Kidney (tissue), 14 donors: ENCODE results near the gene ECE1. TPM values are rescaled to one million over a fixed set of nuclear protein-coding genes. Genes with fewer than 3 reads are reported as not detected.

ENCODE experiments used
- DNase-seq, 5 donors: peaks; one replicate each; pipeline ENCODE4 v3.0.0-alpha.2; 2013 to 2020
- FAIRE-seq: peaks from 2 replicates; lab custom pipeline; 2012; peaks lifted over from hg19 to GRCh38; lab: Jason Lieb, UNC
- H3K27ac ChIP-seq, 2 donors: one replicate each; pipeline ENCODE4 v1.7.0; 2013; ENCODE audit warnings: low read depth in 2 of 2, low read length in 2 of 2, inconsistent platforms in 1 of 2
- H3K27me3 ChIP-seq: one replicate; pipeline ENCODE4 v1.7.1; 2013; ENCODE audit warnings: low read length, inconsistent platforms; ENCODE audit not compliant: control insufficient read depth, insufficient read depth
- H3K36me3 ChIP-seq, 3 donors: one replicate each; pipeline versions ENCODE4 v1.7.0 to v1.7.1; 2013; ENCODE audit warnings: low read length in 3 of 3, control low read depth in 1 of 3, inconsistent platforms in 1 of 3; ENCODE audit not compliant: insufficient read depth in 3 of 3, control insufficient read depth in 2 of 3
- H3K4me1 ChIP-seq, 3 donors: one replicate each; pipeline versions ENCODE4 v1.7.0 to v1.7.1; 2013; ENCODE audit warnings: low read length in 3 of 3, inconsistent platforms in 1 of 3, low read depth in 1 of 3; ENCODE audit not compliant: control insufficient read depth in 2 of 3, insufficient read depth in 2 of 3
- H3K4me3 ChIP-seq, 3 donors: one replicate each; pipeline versions ENCODE4 v1.7.0 to v1.8.1; 2013; ENCODE audit warnings: low read length in 3 of 3, control low read depth in 1 of 3, inconsistent platforms in 1 of 3
- H3K9ac ChIP-seq, 3 donors: one replicate each; pipeline versions ENCODE4 v1.7.0 to v1.7.1; 2013; ENCODE audit warnings: low read length in 3 of 3, control low read depth in 1 of 3, inconsistent platforms in 1 of 3
- H3K9me3 ChIP-seq, 3 donors: one replicate each; pipeline versions ENCODE4 v1.7.0 to v1.7.1; 2013; ENCODE audit warnings: low read length in 3 of 3, control low read depth in 1 of 3, inconsistent platforms in 1 of 3; ENCODE audit not compliant: control insufficient read depth in 2 of 3, insufficient read depth in 1 of 3
- CTCF ChIP-seq: IDR thresholded peaks from 3 replicates; pipeline ENCODE4 v1.5.1; 2012; ENCODE audit warnings: mild to moderate bottlenecking, moderate library complexity, borderline replicate concordance; ENCODE audit not compliant: insufficient read depth; ENCODE audit errors: extremely low read depth
- intact Hi-C: fragments of 100-400 bp; cut with DNase I; formaldehyde crosslinking; loops from one replicate; pipeline ENCODE4 v1.11.1; 2022
- polyA plus RNA-seq: library from polyadenylated mRNA; stranded (reverse); fragments of 350-450 nt; fragmentation: Illumina TruSeq; extraction: RNeasy Lipid Tissue Mini Kit (QIAGEN cat#74804); gene quantifications from one replicate; pipeline ENCODE4 v1.2.3, GENCODE V29; 2014; ENCODE audit warnings: low read depth, low replicate concordance; ENCODE audit not compliant: insufficient read depth
- total RNA-seq: library from RNA; stranded (reverse); fragmentation: NEBNext Ultra II Directional; extraction: Animal tissue kit (Norgen Biotek cat#: 25700); gene quantifications from one replicate; pipeline ENCODE4 v1.2.1, GENCODE V29; 2021
- donor health status: control.
- donor health status: control.
- donor health status: control.
- donor health status: control.
- donor health status: control.
- donor health status: DM: yes; HTN: yes; CAD: no.
- donor health status: Normal renal cell carcinoma (clear cell type).

ECE1 gene
- total and polyA plus RNA-seq, 2 donors from 2014 or later = 30.8 to 128 TPM

- DNase-seq (no peak), FAIRE-seq (no peak)
- H3K27me3 ChIP-seq = no peaks in the 10 kb centered on the region
- H3K27ac ChIP-seq = no peak overlapping the region
- H3K9ac ChIP-seq = no peak overlapping the region
- no peaks in the 10 kb centered on the region for H3K9me3 ChIP-seq
- no peaks in the 10 kb centered on the region for H3K4me1 ChIP-seq
- TF ChIP-seq CTCF = no peak
- intact Hi-C loops = no loop called here
- no peak overlapping the region for H3K4me3 ChIP-seq
- peaks cover 0 to 17% (median 16%) of the 10 kb centered on the region in 3 donors for H3K36me3 ChIP-seq
These were observed 52.7 kb downstream of the ECE1 start for GRCh38 chr1:21237446-21238088.

GRCh38 chr1:21236178-21236577 lies 54.1 kb downstream of the ECE1 start:
- H3K36me3 ChIP-seq = peaks cover 0 to 17% (median 17%) of the 10 kb centered on the region in 3 donors
- intact Hi-C loops = no loop called here
- DNase-seq (no peak), FAIRE-seq (no peak)
- H3K9me3 ChIP-seq = no peaks in the 10 kb centered on the region
- TF ChIP-seq CTCF = no peak
- no peak overlapping the region for H3K27ac ChIP-seq
- no peak overlapping the region for H3K9ac ChIP-seq
- no peaks in the 10 kb centered on the region for H3K4me1 ChIP-seq
- no peaks in the 10 kb centered on the region for H3K27me3 ChIP-seq
- no peak overlapping the region for H3K4me3 ChIP-seq

GRCh38 chr1:21234779-21235178 lies 55.5 kb downstream of the ECE1 start:
- no peak overlapping the region for H3K27ac ChIP-seq
- DNase-seq (no peak), FAIRE-seq (no peak)
- H3K27me3 ChIP-seq = no peaks in the 10 kb centered on the region
- H3K9ac ChIP-seq = no peak overlapping the region
- H3K9me3 ChIP-seq = no peaks in the 10 kb centered on the region
- TF ChIP-seq CTCF = no peak
- intact Hi-C loops = loop anchor here (5.0 kb wide), 1 partner anchor 133 kb away; no protein-coding TSS in a partner anchor
- peaks cover 0 to 15% (median 13%) of the 10 kb centered on the region in 3 donors for H3K36me3 ChIP-seq
- no peak overlapping the region for H3K4me3 ChIP-seq
- no peaks in the 10 kb centered on the region for H3K4me1 ChIP-seq
